SK-N-SH (cell line): ENCODE measurements around the gene MYH6.

ENCODE experiments used
- CTCF ChIP-seq: fragments of 200-600 bp; sonication (generic); IDR thresholded peaks from 2 replicates; pipeline ENCODE4 v1.6.1; 2017; ENCODE audit warnings: antibody characterized with exemption, mild to moderate bottlenecking, moderate library complexity
- EZH2phosphoT487 ChIP-seq: fragments of 200-600 bp; sonication (generic); IDR thresholded peaks from 2 replicates; pipeline ENCODE4 v1.6.1; 2017; ENCODE audit warnings: low read depth, mixed run types, mild to moderate bottlenecking, antibody characterized with exemption, moderate library complexity, borderline replicate concordance
- FOXM1 ChIP-seq: IDR thresholded peaks from 2 replicates; pipeline ENCODE4 v1.4.0; 2012; ENCODE audit warnings: low read depth, mild to moderate bottlenecking
- MAX ChIP-seq: IDR thresholded peaks from 2 replicates; pipeline ENCODE4 v1.4.0; 2012; ENCODE audit warnings: low read depth
- RAD21 ChIP-seq: IDR thresholded peaks from 2 replicates; pipeline ENCODE4 v1.6.1; 2012; ENCODE audit warnings: mild to moderate bottlenecking, low read length
- RFX5 ChIP-seq: IDR thresholded peaks from 2 replicates; pipeline ENCODE4 v1.6.1; 2012; ENCODE audit warnings: mild to moderate bottlenecking, improper control_type of control experiment, low read length
- SIN3A ChIP-seq: IDR thresholded peaks from 2 replicates; pipeline ENCODE4 v1.6.1; 2012; ENCODE audit warnings: low read depth, mild to moderate bottlenecking, low read length, moderate library complexity, borderline replicate concordance
- TCF12 ChIP-seq: IDR thresholded peaks from 2 replicates; pipeline ENCODE4 v1.4.0; 2012

- TF ChIP-seq SIN3A, result no peak
- no peak for TF ChIP-seq CTCF
- TF ChIP-seq MAX, result no peak
- TF ChIP-seq RAD21, result no peak
- no peak for TF ChIP-seq FOXM1
- TF ChIP-seq EZH2phosphoT487, result no peak
- no peak for TF ChIP-seq RFX5
- no peak for TF ChIP-seq TCF12
Measured at GRCh38 chr14:23401291-23401690, 6.8 kb downstream of the MYH6 start.
